ENCODE measurements around the gene CCM2. TPM values are rescaled to one million over a fixed set of nuclear protein-coding genes. Genes with fewer than 3 reads are reported as not detected.

The CCM2 gene
- total RNA-seq, result 35.7 and 39.0 TPM in 2 replicates
- long read RNA-seq, transcript CCM2-203 (10 exons, 1,983 nt), result major isoform, 9 of 24 reads
- long read RNA-seq, partial matches to known transcripts, result 5 of 24 reads
- long read RNA-seq, other reads (novel, unspliced or antisense), result 8 of 24 reads

DNA sequence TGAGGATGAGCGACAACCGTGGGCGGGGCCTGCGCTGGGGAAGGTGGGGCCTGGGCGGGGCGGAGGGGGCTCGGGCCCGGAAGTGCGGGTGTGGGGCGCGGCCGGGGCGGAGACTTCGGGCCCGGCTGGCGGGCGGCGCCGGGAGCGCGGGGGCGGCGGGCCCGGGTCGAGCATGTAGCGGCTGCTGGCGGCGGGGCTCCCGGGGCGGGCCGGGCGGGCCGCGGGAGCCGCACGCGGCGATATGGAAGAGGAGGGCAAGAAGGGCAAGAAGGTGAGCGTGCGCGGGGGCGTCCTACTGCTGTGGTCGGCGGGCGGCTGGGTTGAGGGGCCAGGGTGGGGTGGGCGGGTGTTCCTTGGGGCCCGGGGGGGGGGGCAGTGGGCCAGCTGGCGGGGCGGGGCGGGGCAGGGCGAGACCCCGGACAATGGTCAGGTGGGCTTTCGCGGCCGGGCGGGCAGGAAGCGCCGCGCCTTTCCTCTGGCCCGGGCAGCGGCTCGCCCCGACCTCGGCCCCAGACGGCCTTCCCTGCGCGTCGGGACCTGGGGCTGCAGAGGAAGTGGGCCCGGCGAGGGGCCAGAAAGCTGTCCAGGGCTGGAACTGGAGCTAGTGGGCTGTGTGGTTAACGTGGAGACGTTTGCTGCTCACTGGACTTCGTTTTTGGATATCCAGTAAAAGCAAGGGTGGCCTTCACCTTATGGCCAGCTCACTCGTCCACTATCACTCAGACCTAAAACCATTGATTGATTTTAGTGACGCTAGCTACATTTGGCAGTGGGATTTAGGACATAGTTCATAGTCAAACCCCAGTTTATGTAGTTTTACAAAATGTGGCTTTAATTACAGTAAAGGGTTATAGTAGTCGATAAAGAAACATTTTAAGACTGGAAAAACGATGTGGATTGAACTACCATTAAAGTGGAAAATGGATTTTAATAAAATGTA lies at the start of gene CCM2:
TSS of gene CCM2 (plus strand) at position 109 of the 940 bp plus-strand sequence. CDS start at position 242, 133 bp downstream.
- no peaks in the 10 kb centered on the region for H3K36me3 Mint-ChIP-seq (ENCODE audit: low read depth)
- peaks cover 28% of the 10 kb centered on the region for H3K4me1 Mint-ChIP-seq
- peak within 1 kb of the TSS; percentile 100 for H3K4me3 Mint-ChIP-seq
- TF ChIP-seq, protein P1, sequence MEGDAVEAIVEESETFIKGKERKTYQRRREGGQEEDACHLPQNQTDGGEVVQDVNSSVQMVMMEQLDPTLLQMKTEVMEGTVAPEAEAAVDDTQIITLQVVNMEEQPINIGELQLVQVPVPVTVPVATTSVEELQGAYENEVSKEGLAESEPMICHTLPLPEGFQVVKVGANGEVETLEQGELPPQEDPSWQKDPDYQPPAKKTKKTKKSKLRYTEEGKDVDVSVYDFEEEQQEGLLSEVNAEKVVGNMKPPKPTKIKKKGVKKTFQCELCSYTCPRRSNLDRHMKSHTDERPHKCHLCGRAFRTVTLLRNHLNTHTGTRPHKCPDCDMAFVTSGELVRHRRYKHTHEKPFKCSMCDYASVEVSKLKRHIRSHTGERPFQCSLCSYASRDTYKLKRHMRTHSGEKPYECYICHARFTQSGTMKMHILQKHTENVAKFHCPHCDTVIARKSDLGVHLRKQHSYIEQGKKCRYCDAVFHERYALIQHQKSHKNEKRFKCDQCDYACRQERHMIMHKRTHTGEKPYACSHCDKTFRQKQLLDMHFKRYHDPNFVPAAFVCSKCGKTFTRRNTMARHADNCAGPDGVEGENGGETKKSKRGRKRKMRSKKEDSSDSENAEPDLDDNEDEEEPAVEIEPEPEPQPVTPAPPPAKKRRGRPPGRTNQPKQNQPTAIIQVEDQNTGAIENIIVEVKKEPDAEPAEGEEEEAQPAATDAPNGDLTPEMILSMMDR (conservative IDR thresholded peaks at IDR 0.05), result no peak
- peak; percentile 39 for DNase-seq (ENCODE audit: low read depth, low spot score)
- no peaks in the 10 kb centered on the region for H3K27me3 Mint-ChIP-seq (ENCODE audit: low read depth)
- peak within 1 kb of the TSS; percentile 98 for H3K27ac Mint-ChIP-seq (ENCODE audit: unreplicated experiment)
- H3K9me3 Mint-ChIP-seq, result no peaks in the 10 kb centered on the region

DNA sequence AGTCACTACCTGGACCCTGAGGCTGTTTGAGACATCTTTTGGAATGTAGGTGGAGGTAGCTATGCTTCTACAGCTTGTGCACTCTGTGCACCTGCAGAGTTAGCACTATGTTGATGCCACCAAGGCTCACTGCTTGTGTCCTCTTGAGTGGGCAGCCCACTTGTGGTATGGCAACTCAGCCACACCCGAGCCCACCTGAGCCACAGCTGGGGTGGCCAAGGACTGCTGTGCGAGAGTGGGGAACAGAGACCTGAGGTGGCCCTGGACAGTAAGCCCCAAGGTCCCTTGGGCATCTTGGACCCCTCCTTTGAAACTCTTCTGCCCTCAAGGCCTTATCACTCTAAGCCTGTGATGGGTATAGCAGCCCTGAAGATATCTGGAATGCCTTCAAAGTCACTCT lies 46.8 kb upstream of the CCM2 start:
- H3K27me3 Mint-ChIP-seq (ENCODE audit: low read depth), result peaks cover 31% of the 10 kb centered on the region
- H3K4me1 Mint-ChIP-seq, result peaks cover 5% of the 10 kb centered on the region
- no peak overlapping the region for H3K4me3 Mint-ChIP-seq
- H3K27ac Mint-ChIP-seq (ENCODE audit: unreplicated experiment), result no peak overlapping the region
- TF ChIP-seq, protein P1 (conservative IDR thresholded peaks at IDR 0.05), result no peak
- H3K9me3 Mint-ChIP-seq, result no peaks in the 10 kb centered on the region
- no peak for DNase-seq (ENCODE audit: low read depth, low spot score)
- no peaks in the 10 kb centered on the region for H3K36me3 Mint-ChIP-seq (ENCODE audit: low read depth)

DNA sequence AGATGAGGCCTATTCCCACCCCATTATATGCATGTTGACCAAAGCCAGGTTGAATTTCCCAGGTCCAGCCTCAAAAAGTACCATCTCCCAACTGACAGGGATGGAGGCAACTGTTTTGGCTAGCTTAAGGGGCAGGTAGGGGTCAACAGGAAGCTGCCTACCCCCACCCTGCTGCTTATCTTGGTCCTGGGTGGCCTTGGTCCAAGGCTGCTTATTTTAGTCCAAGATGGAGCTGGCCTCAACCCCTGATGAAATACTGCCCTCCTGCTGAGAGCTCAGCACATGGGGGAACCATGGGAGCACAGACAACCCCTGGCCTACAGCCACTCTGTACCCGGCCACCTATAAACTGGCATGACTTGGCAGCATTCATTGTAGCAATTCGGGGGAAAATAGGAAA lies 44.3 kb upstream of the CCM2 start:
- Mint-ChIP-seq H3K36me3 (ENCODE audit: low read depth) (no peaks in the 10 kb centered on the region), H3K27ac (ENCODE audit: unreplicated experiment) (no peak overlapping the region), H3K9me3 (no peaks in the 10 kb centered on the region), H3K4me1 (peaks cover 5% of the 10 kb centered on the region), H3K27me3 (ENCODE audit: low read depth) (peaks cover 24% of the 10 kb centered on the region), H3K4me3 (no peak overlapping the region)
- DNase-seq (ENCODE audit: low read depth, low spot score), result no peak
- TF ChIP-seq, protein P1 (conservative IDR thresholded peaks at IDR 0.05), result no peak

DNA sequence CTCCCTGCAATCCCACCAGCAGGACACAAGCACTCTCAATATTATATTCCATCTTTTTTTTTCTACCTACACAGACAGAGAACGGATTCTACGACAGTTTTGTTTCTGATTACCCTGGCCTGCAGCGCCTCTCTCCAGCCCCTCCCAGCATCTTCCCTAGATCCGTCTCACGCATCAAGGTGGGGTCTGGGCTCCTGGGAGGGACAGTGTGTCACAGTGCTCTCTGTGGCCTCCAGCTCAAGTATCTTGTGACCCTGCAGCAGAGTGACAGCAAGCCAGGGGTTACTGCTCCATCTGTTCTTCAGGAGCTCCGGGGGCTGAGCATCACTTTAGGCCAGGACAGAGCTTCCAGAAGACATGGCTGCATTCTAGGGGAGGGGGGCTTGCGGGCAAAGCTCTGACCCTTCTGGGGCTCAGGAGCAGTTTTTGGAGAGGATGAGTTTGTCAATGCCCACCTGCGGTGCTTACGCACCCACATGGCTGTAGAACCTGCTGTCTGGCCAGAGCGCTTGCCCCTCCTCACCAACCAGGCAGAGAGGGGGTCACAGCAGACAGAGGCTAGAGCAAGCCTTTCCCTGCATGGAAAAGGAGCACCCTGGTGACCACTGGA lies 43.7 kb upstream of the CCM2 start:
- peaks cover 20% of the 10 kb centered on the region for H3K27me3 Mint-ChIP-seq (ENCODE audit: low read depth)
- H3K36me3 Mint-ChIP-seq (ENCODE audit: low read depth), result no peaks in the 10 kb centered on the region
- H3K27ac Mint-ChIP-seq (ENCODE audit: unreplicated experiment), result no peak overlapping the region
- no peaks in the 10 kb centered on the region for H3K9me3 Mint-ChIP-seq
- H3K4me3 Mint-ChIP-seq, result no peak overlapping the region
- TF ChIP-seq, protein P1 (conservative IDR thresholded peaks at IDR 0.05), result no peak
- no peak for DNase-seq (ENCODE audit: low read depth, low spot score)
- H3K4me1 Mint-ChIP-seq, result peaks cover 5% of the 10 kb centered on the region

DNA sequence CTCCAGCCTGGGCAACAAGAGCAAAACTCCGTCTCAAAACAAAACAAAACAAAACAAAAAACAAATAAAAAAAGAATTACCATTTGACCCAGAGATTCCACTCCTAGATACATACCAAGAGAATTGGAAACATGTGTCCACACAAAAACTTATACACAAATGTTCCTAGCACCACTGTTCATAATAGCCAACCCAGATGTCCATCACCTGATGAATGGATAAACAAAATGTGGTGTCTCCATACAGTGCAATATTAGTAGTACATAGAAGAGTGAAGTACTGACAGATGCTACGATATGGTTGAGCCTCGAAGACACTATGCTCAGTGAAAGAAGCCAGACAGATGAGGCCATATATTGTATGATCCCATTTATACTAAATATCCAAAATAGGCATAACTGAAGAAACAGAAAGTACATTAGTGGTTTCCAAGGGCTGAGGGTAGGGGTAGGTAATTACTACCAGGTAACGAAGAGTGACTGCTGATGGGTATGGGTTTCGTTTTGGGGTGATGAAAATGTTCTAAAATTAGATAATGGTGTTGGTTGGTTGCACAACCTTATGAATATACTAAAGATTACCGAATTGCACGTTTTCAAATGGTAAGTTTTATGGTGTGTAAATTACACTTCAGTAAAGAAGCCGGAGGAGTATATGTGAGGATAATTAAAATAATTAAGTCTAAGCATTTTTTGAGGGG lies 41.2 kb upstream of the CCM2 start:
- peaks cover 12% of the 10 kb centered on the region for H3K27me3 Mint-ChIP-seq (ENCODE audit: low read depth)
- DNase-seq (ENCODE audit: low read depth, low spot score), result no peak
- H3K36me3 Mint-ChIP-seq (ENCODE audit: low read depth), result no peaks in the 10 kb centered on the region
- H3K27ac Mint-ChIP-seq (ENCODE audit: unreplicated experiment), result no peak overlapping the region
- H3K4me1 Mint-ChIP-seq, result peaks cover 5% of the 10 kb centered on the region
- TF ChIP-seq, protein P1 (conservative IDR thresholded peaks at IDR 0.05), result no peak
- H3K4me3 Mint-ChIP-seq, result no peak overlapping the region
- no peaks in the 10 kb centered on the region for H3K9me3 Mint-ChIP-seq

Data from neural crest cell (in vitro differentiated cells).